Measurements from ENCODE around the gene PLXNB2.

Gene PLXNB2

GRCh38 chr22:50232481-50233151 lies 74.8 kb downstream of the PLXNB2 start:
- H3K27ac ChIP-seq, result no peak overlapping the region
- TF ChIP-seq ZFX (IDR thresholded peaks at IDR 0.05), result no peak
- TF ChIP-seq CTCF (conservative IDR thresholded peaks at IDR 0.05), result no peak

GRCh38 chr22:50229370-50229769 lies 78.1 kb downstream of the PLXNB2 start:
- H3K27ac ChIP-seq, result no peak overlapping the region
- no peak for TF ChIP-seq ZFX (IDR thresholded peaks at IDR 0.05)

- no peak for TF ChIP-seq CTCF (conservative IDR thresholded peaks at IDR 0.05)
- TF ChIP-seq ZFX (IDR thresholded peaks at IDR 0.05), result no peak
- no peak overlapping the region for H3K27ac ChIP-seq
Measured at GRCh38 chr22:50228366-50228765, 79.1 kb downstream of the PLXNB2 start.

GRCh38 chr22:50227579-50228215 lies 79.7 kb downstream of the PLXNB2 start:
- no peak for TF ChIP-seq ZFX (IDR thresholded peaks at IDR 0.05)

GRCh38 chr22:50226875-50227165 lies 80.6 kb downstream of the PLXNB2 start:
- TF ChIP-seq CTCF (conservative IDR thresholded peaks at IDR 0.05) (no peak), ZFX (IDR thresholded peaks at IDR 0.05) (no peak)
- no peak overlapping the region for H3K27ac ChIP-seq

More at GRCh38 chr22:50227579-50228215, 79.7 kb downstream of the PLXNB2 start:
- no peak overlapping the region for H3K27ac ChIP-seq

GRCh38 chr22:50226063-50226874 lies 81.2 kb downstream of the PLXNB2 start:
- no peak overlapping the region for H3K27ac ChIP-seq
- TF ChIP-seq CTCF (conservative IDR thresholded peaks at IDR 0.05), result no peak
- TF ChIP-seq ZFX (IDR thresholded peaks at IDR 0.05), result no peak

- no peak overlapping the region for H3K27ac ChIP-seq
- TF ChIP-seq ZFX (IDR thresholded peaks at IDR 0.05), result no peak
- TF ChIP-seq CTCF (conservative IDR thresholded peaks at IDR 0.05), result no peak
Measured at GRCh38 chr22:50225200-50225969, 82.1 kb downstream of the PLXNB2 start.
